Activated T-cell treated with anti-CD3 and anti-CD28 coated beads for 4 hours (primary cell): ENCODE results near the gene SCYL1.

Source experiments
- DNase-seq: peaks from one replicate; pipeline ENCODE4 v3.0.0-alpha.2; 2020

SCYL1 gene

GRCh38 chr11:65524741-65525545 lies at the start of gene SCYL1:
Gene SCYL1 (plus strand): TSS chr11:65525083. CDS start chr11:65525154, 71 bp downstream.
- peak; percentile 81 for DNase-seq

GRCh38 chr11:65476632-65477148 lies 48.2 kb upstream of the SCYL1 start:
- DNase-seq = no peak

- peak; percentile 87 for DNase-seq
Measured at GRCh38 chr11:65477149-65477965, 47.5 kb upstream of the SCYL1 start.

- no peak for DNase-seq
Measured at GRCh38 chr11:65478388-65479183, 46.3 kb upstream of the SCYL1 start.

- no peak for DNase-seq
Measured at GRCh38 chr11:65479184-65480145, 45.4 kb upstream of the SCYL1 start.

GRCh38 chr11:65482306-65482850 lies 42.5 kb upstream of the SCYL1 start:
- no peak for DNase-seq

- DNase-seq = no peak
Measured at GRCh38 chr11:65485920-65486219, 39.0 kb upstream of the SCYL1 start.

GRCh38 chr11:65486570-65487466 lies 38.1 kb upstream of the SCYL1 start:
- DNase-seq = no peak

- DNase-seq = no peak
Measured at GRCh38 chr11:65487467-65488272, 37.2 kb upstream of the SCYL1 start.

GRCh38 chr11:65488273-65489034 lies 36.4 kb upstream of the SCYL1 start:
- DNase-seq = no peak

GRCh38 chr11:65489035-65489705 lies 35.7 kb upstream of the SCYL1 start:
- DNase-seq = no peak

GRCh38 chr11:65489706-65490320 lies 35.1 kb upstream of the SCYL1 start:
- DNase-seq = no peak

GRCh38 chr11:65491163-65491465 lies 33.8 kb upstream of the SCYL1 start:
- no peak for DNase-seq

GRCh38 chr11:65491614-65492386 lies 33.1 kb upstream of the SCYL1 start:
- DNase-seq = no peak

- DNase-seq = no peak
Measured at GRCh38 chr11:65492387-65492636, 32.6 kb upstream of the SCYL1 start.

- no peak for DNase-seq
Measured at GRCh38 chr11:65492637-65493366, 32.1 kb upstream of the SCYL1 start.
